Stomach (tissue), 9 donors: ENCODE data around the gene PTGFRN. TPM values are rescaled to one million over a fixed set of nuclear protein-coding genes. Genes with fewer than 3 reads are reported as not detected.

Experiments
- DNase-seq, 2 donors: peaks; one replicate each; pipeline versions ENCODE4 v3.0.0 to v3.0.0-alpha.2; 2013 to 2019
- H3K27ac ChIP-seq, 5 donors: fragments of 200-600 bp in 4 of 5; sonication (generic) in 4 of 5; one replicate each; pipeline ENCODE4 v1.5.1; 2013 to 2019; ENCODE audit warnings: mild to moderate bottlenecking in 1 of 5, moderate library complexity in 1 of 5
- H3K27me3 ChIP-seq, 3 donors: fragments of 200-600 bp; sonication (generic); one replicate each; pipeline ENCODE4 v1.5.1; 2017 to 2019; ENCODE audit warnings: mixed run types in 1 of 3
- H3K36me3 ChIP-seq, 4 donors: fragments of 200-600 bp; sonication (generic); 1 replicate in 3 of 4; 2 replicates in 1 of 4; pipeline ENCODE4 v1.5.1; 2016 to 2019
- H3K4me1 ChIP-seq, 4 donors: fragments of 200-600 bp; sonication (generic); one replicate each; pipeline ENCODE4 v1.5.1; 2016 to 2019
- H3K4me3 ChIP-seq, 4 donors: fragments of 200-600 bp; sonication (generic) in 3 of 4; one replicate each; pipeline ENCODE4 v1.5.1; 2016 to 2019; ENCODE audit warnings: mild to moderate bottlenecking in 1 of 4
- H3K9me3 ChIP-seq, 4 donors: fragments of 200-600 bp; sonication (generic); one replicate each; pipeline ENCODE4 v1.5.1; 2016 to 2019
- CTCF ChIP-seq, 7 experiments: fragments of 450-650 bp in 4 of 7; fragments of 200-600 bp in 3 of 7; sonication (generic) in 3 of 7; IDR thresholded peaks; one replicate each; pipeline ENCODE4 v1.5.1; 2016 to 2019; ENCODE audit warnings: antibody characterized with exemption in 7 of 7, control low read depth in 2 of 7, mild to moderate bottlenecking in 1 of 7
- EP300 ChIP-seq: sonication (generic); formaldehyde crosslinking; IDR thresholded peaks from one replicate; pipeline ENCODE4 v1.6.1; 2017; ENCODE audit warnings: antibody characterized with exemption
- POLR2A ChIP-seq, 4 donors: fragments of 450-650 bp; IDR thresholded peaks; one replicate each; pipeline ENCODE4 v1.6.1; 2016; ENCODE audit warnings: antibody characterized with exemption in 4 of 4, control low read depth in 2 of 4, mild to moderate bottlenecking in 1 of 4, moderate library complexity in 1 of 4
- POLR2AphosphoS5 ChIP-seq, 3 donors: sonication (generic); formaldehyde crosslinking; IDR thresholded peaks; one replicate each; pipeline ENCODE4 v1.6.1; 2016; ENCODE audit warnings: antibody characterized with exemption in 3 of 3
- WGBS, 5 donors: extraction: QIAGEN DNeasy Blood & Tissue Kit in 3 of 5; methylation state at CpG; one replicate each; pipeline versions ENCODE4 v1.1.5 to v1.1.7; 2013 to 2018; 5-methylcytosine and 5-hydroxymethylcytosine counted together
- intact Hi-C: fragments of 100-400 bp; cut with DNase I; formaldehyde crosslinking; loops from one replicate; pipeline ENCODE4 v1.15.1; 2023; ENCODE audit warnings: low total_unique reads
- polyA plus RNA-seq, 3 donors: library from polyadenylated mRNA; stranded (reverse); fragments of 200-250 nt; gene quantifications; one replicate each; pipeline ENCODE4 v1.2.3, GENCODE V29; 2013
- total RNA-seq, 5 donors: library from RNA; depleted of rRNA; stranded (reverse); fragments of >200 nt; gene quantifications; one replicate each; pipeline versions ENCODE4 v1.1.0 to v1.2.3, GENCODE V29; 2014 to 2016
- donor health status: healthy with polysubstance abuse.
- donor health status: Bipolar disorder and iron deficiency.
- donor health status: healthy.

The PTGFRN gene
- total and polyA plus RNA-seq, 8 donors: 3.8 to 66.6 (median 44.0) TPM

- Histone ChIP-seq H3K4me1 (no peaks in the 10 kb centered on the region), H3K27ac (no peak overlapping the region), H3K36me3 (peaks cover 0 to 5% (median 0%) of the 10 kb centered on the region in 4 donors), H3K9me3 (no peaks in the 10 kb centered on the region), H3K27me3 (no peaks in the 10 kb centered on the region), H3K4me3 (no peak overlapping the region)
- TF ChIP-seq POLR2A (IDR thresholded peaks at IDR 0.05): no peak
- TF ChIP-seq POLR2AphosphoS5 (IDR thresholded peaks at IDR 0.05): no peak
- no peak for TF ChIP-seq CTCF (IDR thresholded peaks at IDR 0.05)
- TF ChIP-seq EP300: no peak
- no peak for DNase-seq
- 92 to 99% (median 94%) methylated on average over 5 of the region's 5 CpGs for WGBS, 5 donors
- intact Hi-C loops: no loop called here
Observed at GRCh38 chr1:116929961-116930592, 20.4 kb downstream of the PTGFRN start.

- intact Hi-C loops: no loop called here
- H3K4me3 ChIP-seq: no peak overlapping the region
- TF ChIP-seq EP300: no peak
- no peak overlapping the region for H3K27ac ChIP-seq
- H3K9me3 ChIP-seq: no peaks in the 10 kb centered on the region
- 69 to 74% (median 73%) methylated on average over 7 of the region's 7 CpGs for WGBS, 5 donors
- no peaks in the 10 kb centered on the region for H3K4me1 ChIP-seq
- H3K27me3 ChIP-seq: no peaks in the 10 kb centered on the region
- DNase-seq: no peak
- H3K36me3 ChIP-seq: peaks cover 0 to 5% (median 0%) of the 10 kb centered on the region in 4 donors
Observed at GRCh38 chr1:116931016-116931918, 21.6 kb downstream of the PTGFRN start.

GRCh38 chr1:116933606-116934515 is 24.1 kb downstream of the PTGFRN start:
- H3K4me1 ChIP-seq: no peaks in the 10 kb centered on the region
- WGBS, 5 donors: 84 to 91% (median 90%) methylated on average over 3 of the region's 3 CpGs
- no peak overlapping the region for H3K27ac ChIP-seq
- no peaks in the 10 kb centered on the region for H3K36me3 ChIP-seq
- DNase-seq: no peak
- intact Hi-C loops: no loop called here
- H3K9me3 ChIP-seq: no peaks in the 10 kb centered on the region
- H3K27me3 ChIP-seq: no peaks in the 10 kb centered on the region
- H3K4me3 ChIP-seq: no peak overlapping the region
- no peak for TF ChIP-seq POLR2A (IDR thresholded peaks at IDR 0.05)
- no peak for TF ChIP-seq CTCF (IDR thresholded peaks at IDR 0.05)
- TF ChIP-seq EP300: no peak
- no peak for TF ChIP-seq POLR2AphosphoS5 (IDR thresholded peaks at IDR 0.05)

- H3K4me1 ChIP-seq: no peaks in the 10 kb centered on the region
- no peaks in the 10 kb centered on the region for H3K36me3 ChIP-seq
- WGBS, 5 donors: 53 to 82% (median 73%) methylated on average over 2 to 3 of the region's 3 CpGs
- intact Hi-C loops: no loop called here
- no peak for TF ChIP-seq POLR2AphosphoS5 (IDR thresholded peaks at IDR 0.05)
- no peak for TF ChIP-seq POLR2A (IDR thresholded peaks at IDR 0.05)
- TF ChIP-seq EP300: no peak
- TF ChIP-seq CTCF (IDR thresholded peaks at IDR 0.05): no peak
- DNase-seq: no peak
- H3K27ac ChIP-seq: no peak overlapping the region
- H3K4me3 ChIP-seq: no peak overlapping the region
- no peaks in the 10 kb centered on the region for H3K27me3 ChIP-seq
- H3K9me3 ChIP-seq: no peaks in the 10 kb centered on the region
Observed at GRCh38 chr1:116934586-116935207, 25.0 kb downstream of the PTGFRN start.
